Fibroblast of lung (primary cell): Measurements from ENCODE around the gene DIP2C. TPM values are rescaled to one million over a fixed set of nuclear protein-coding genes. Genes with fewer than 3 reads are reported as not detected.

Experiments used
- DNase-seq, 2 donors: peaks; one replicate each; pipeline versions ENCODE4 v3.0.0 to v3.0.0-alpha.2; 2010; ENCODE audit warnings: low read depth in 2 of 2
- H2AFZ ChIP-seq: 2 replicates; pipeline ENCODE4 v1.5.1; 2012; ENCODE audit warnings: low read length, control low read depth, inconsistent platforms
- H3K27ac ChIP-seq: 2 replicates; pipeline ENCODE4 v1.5.1; 2011; ENCODE audit warnings: low read length, control low read depth; ENCODE audit not compliant: insufficient read depth
- H3K27me3 ChIP-seq: 2 replicates; pipeline ENCODE4 v1.5.1; 2011; ENCODE audit warnings: mild to moderate bottlenecking, low read length; ENCODE audit not compliant: control insufficient read depth, insufficient read depth
- H3K36me3 ChIP-seq: 2 replicates; pipeline ENCODE4 v1.5.1; 2011; ENCODE audit warnings: low read length; ENCODE audit not compliant: control insufficient read depth, insufficient read depth
- H3K4me1 ChIP-seq: 2 replicates; pipeline ENCODE4 v1.5.1; 2011; ENCODE audit warnings: low read length; ENCODE audit not compliant: control insufficient read depth, insufficient read depth; ENCODE audit errors: extremely low read depth
- H3K4me2 ChIP-seq: 2 replicates; pipeline ENCODE4 v1.5.1; 2011; ENCODE audit warnings: low read length, control low read depth; ENCODE audit not compliant: insufficient read depth; ENCODE audit errors: extremely low read depth
- H3K4me3 ChIP-seq, 4 experiments: fragments of 200-600 bp in 1 of 4; sonication (generic) in 1 of 4; replicated peaks in 1 of 4; 2 replicates each; pipeline ENCODE4 v1.5.1; 2011 to 2016; ENCODE audit warnings: low read length in 4 of 4, low read depth in 3 of 4, mild to moderate bottlenecking in 3 of 4, control low read depth in 2 of 4, inconsistent platforms in 1 of 4, mixed read lengths in 1 of 4; ENCODE audit not compliant: insufficient read depth in 1 of 4; ENCODE audit errors: control extremely low read depth in 1 of 4
- H3K79me2 ChIP-seq: 2 replicates; pipeline ENCODE4 v1.5.1; 2012; ENCODE audit warnings: mild to moderate bottlenecking, low read length, inconsistent platforms; ENCODE audit not compliant: control insufficient read depth, insufficient read depth
- H3K9ac ChIP-seq: 2 replicates; pipeline ENCODE4 v1.5.1; 2011; ENCODE audit warnings: mild to moderate bottlenecking, low read length, control low read depth; ENCODE audit not compliant: insufficient read depth
- H3K9me3 ChIP-seq: 2 replicates; pipeline ENCODE4 v1.5.1; 2012; ENCODE audit warnings: low read depth, low read length; ENCODE audit not compliant: control insufficient read depth, insufficient read depth
- H4K20me1 ChIP-seq: 2 replicates; pipeline ENCODE4 v1.5.1; 2011; ENCODE audit warnings: low read length; ENCODE audit not compliant: control insufficient read depth, insufficient read depth; ENCODE audit errors: extremely low read depth
- EZH2 ChIP-seq: IDR thresholded peaks from 2 replicates; pipeline ENCODE4 v1.5.1; 2012; ENCODE audit warnings: low read length, control low read depth, mild to moderate bottlenecking; ENCODE audit errors: missing control alignments
- polyA plus RNA-seq, 2 donors: library from polyadenylated mRNA; depleted of rRNA in 1 of 2; stranded (reverse) in 1 of 2; unstranded in 1 of 2; fragments of >200 nt; gene quantifications; 2 replicates each; pipeline ENCODE4 v1.2.1, GENCODE V29; 2011 to 2012; ENCODE audit warnings: missing spikeins in 1 of 2
- total RNA-seq: library from RNA; depleted of rRNA; stranded (reverse); fragments of >200 nt; gene quantifications from 2 replicates; pipeline ENCODE4 v1.2.1, GENCODE V29; 2014
- TF ChIP-seq, protein P1 (sequence below), 2 donors: IDR thresholded peaks in 1 of 2; conservative IDR thresholded peaks in 1 of 2; 1 replicate in 1 of 2; 2 replicates in 1 of 2; pipeline ENCODE4 v1.5.1; 2011 to 2012; ENCODE audit warnings: low read length in 2 of 2, control low read depth in 1 of 2, inconsistent platforms in 1 of 2, low read depth in 1 of 2, mild to moderate bottlenecking in 1 of 2

Gene DIP2C
- total and polyA plus RNA-seq, 2 donors (not counting 1 experiment from before 2014, with no cell fraction given) = 10.7 to 18.3 TPM

DNA sequence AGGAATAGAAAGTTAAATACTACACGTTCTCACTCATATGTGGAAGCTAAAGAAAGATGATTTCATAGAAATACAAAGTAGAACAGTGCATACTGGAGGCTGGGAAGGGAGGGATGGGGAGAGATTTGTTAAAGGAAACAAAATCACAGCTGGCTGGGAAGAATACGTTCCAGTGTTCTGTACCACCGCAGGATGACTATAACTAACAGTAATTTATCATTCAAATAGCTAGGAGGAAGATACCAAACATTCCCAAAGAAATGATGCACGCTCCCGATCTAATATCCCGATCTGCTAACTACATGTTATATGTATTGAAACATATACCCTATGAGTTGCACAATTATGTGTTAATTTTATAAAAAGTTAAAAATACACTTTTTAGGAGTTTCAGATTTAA is 391.9 kb downstream of the DIP2C start:
- H3K27me3 ChIP-seq = no peaks in the 10 kb centered on the region
- peak; percentile 70 to 78 for DNase-seq
- no peak overlapping the region for H2AFZ ChIP-seq
- H3K4me2 ChIP-seq = peak overlapping the region; percentile 44
- H3K79me2 ChIP-seq = no peaks in the 10 kb centered on the region
- peak overlapping the region; percentile 49 for H3K27ac ChIP-seq
- no peak for TF ChIP-seq EZH2
- TF ChIP-seq, protein P1, sequence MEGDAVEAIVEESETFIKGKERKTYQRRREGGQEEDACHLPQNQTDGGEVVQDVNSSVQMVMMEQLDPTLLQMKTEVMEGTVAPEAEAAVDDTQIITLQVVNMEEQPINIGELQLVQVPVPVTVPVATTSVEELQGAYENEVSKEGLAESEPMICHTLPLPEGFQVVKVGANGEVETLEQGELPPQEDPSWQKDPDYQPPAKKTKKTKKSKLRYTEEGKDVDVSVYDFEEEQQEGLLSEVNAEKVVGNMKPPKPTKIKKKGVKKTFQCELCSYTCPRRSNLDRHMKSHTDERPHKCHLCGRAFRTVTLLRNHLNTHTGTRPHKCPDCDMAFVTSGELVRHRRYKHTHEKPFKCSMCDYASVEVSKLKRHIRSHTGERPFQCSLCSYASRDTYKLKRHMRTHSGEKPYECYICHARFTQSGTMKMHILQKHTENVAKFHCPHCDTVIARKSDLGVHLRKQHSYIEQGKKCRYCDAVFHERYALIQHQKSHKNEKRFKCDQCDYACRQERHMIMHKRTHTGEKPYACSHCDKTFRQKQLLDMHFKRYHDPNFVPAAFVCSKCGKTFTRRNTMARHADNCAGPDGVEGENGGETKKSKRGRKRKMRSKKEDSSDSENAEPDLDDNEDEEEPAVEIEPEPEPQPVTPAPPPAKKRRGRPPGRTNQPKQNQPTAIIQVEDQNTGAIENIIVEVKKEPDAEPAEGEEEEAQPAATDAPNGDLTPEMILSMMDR (conservative IDR thresholded peaks at IDR 0.05 in 1 of 2, IDR thresholded peaks at IDR 0.05 in 1 of 2; ENCODE audit: low read depth in 1 of 2, low read length in 2 of 2) = no peak
- H3K9me3 ChIP-seq = no peaks in the 10 kb centered on the region
- H4K20me1 ChIP-seq = no peaks in the 10 kb centered on the region
- no peaks in the 10 kb centered on the region for H3K36me3 ChIP-seq
- no peak overlapping the region for H3K9ac ChIP-seq
- H3K4me1 ChIP-seq = peaks cover 8% of the 10 kb centered on the region
- peak overlapping the region in 1 of 4 experiments; percentile 15 for H3K4me3 ChIP-seq

DNA sequence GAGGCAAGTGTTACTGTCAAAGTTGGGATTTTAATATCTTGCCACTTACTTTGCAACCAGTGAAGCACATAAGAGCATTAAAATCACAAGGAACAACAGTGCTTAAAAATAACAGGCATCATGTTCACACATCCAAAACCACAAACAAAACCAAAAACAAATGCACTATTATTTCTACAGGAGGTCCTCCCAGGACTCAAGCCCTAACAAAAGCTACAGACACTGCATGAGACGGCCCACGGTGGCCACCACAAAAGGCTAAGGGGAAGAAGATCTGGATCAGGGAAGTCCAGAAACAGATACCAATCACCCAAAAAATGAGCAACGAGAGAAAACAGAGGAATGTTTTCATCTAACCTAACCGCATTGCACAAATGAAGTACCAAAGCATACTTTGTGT is 395.8 kb downstream of the DIP2C start:
- Histone ChIP-seq H3K27me3 (no peaks in the 10 kb centered on the region), H3K4me3 (no peak overlapping the region), H3K9ac (no peak overlapping the region), H3K4me1 (peaks cover 7% of the 10 kb centered on the region), H3K79me2 (no peaks in the 10 kb centered on the region), H2AFZ (no peak overlapping the region), H3K9me3 (no peaks in the 10 kb centered on the region), H4K20me1 (no peaks in the 10 kb centered on the region), H3K36me3 (no peaks in the 10 kb centered on the region), H3K27ac (no peak overlapping the region), H3K4me2 (no peak overlapping the region)
- TF ChIP-seq EZH2 = no peak
- TF ChIP-seq, protein P1 (conservative IDR thresholded peaks at IDR 0.05 in 1 of 2, IDR thresholded peaks at IDR 0.05 in 1 of 2; ENCODE audit: low read depth in 1 of 2, low read length in 2 of 2) = no peak
- DNase-seq = no peak

DNA sequence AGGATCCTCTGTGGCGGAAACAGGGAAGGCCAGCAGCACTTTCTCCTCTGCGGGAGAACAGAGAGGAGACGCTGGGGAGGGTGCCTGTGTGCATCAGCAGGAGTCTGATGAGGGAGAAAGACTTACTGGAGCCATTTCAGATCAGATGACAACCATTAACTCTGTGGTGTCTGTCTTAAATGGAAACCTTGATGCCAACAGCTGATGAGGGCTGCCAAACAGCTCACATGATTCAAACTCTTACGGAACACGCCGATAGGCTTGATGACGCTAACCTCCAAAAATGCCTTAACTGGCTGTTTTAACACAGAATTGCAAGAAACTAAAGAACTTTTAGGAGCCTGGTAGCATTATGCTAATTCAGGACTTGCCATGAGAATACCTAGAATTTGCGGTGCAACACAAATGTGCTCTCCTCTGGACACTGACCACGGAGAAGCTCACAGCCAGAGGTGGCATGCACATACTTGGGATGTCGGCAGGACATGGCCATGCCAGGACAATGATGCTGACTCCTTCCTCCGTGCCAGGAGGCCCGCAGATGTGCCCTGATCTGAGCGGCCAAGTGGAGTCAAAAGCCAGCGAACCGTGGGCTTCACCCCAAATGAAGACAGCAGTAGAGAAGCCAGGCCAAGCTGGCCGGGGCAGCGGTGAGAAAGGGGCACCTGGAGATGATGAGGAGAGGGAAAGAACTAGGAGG is 399.3 kb downstream of the DIP2C start:
- H3K27me3 ChIP-seq = no peaks in the 10 kb centered on the region
- no peaks in the 10 kb centered on the region for H4K20me1 ChIP-seq
- H3K9ac ChIP-seq = no peak overlapping the region
- peak; percentile 11 to 31 for DNase-seq
- no peak overlapping the region for H3K4me3 ChIP-seq
- TF ChIP-seq EZH2 = no peak
- TF ChIP-seq, protein P1 (conservative IDR thresholded peaks at IDR 0.05 in 1 of 2, IDR thresholded peaks at IDR 0.05 in 1 of 2; ENCODE audit: low read depth in 1 of 2, low read length in 2 of 2) = no peak
- no peak overlapping the region for H2AFZ ChIP-seq
- H3K9me3 ChIP-seq = no peaks in the 10 kb centered on the region
- no peaks in the 10 kb centered on the region for H3K79me2 ChIP-seq
- no peaks in the 10 kb centered on the region for H3K36me3 ChIP-seq
- H3K4me2 ChIP-seq = no peak overlapping the region
- H3K4me1 ChIP-seq = peaks cover 4% of the 10 kb centered on the region
- no peak overlapping the region for H3K27ac ChIP-seq
